Mucosa of stomach (tissue), 1 donor: Measurements from ENCODE around the gene WDFY4.

Experiments
- H3K27me3 ChIP-seq: one replicate; pipeline ENCODE4 v1.7.0; 2013; ENCODE audit warnings: mild to moderate bottlenecking, low read length; ENCODE audit not compliant: control insufficient read depth, insufficient read depth
- H3K36me3 ChIP-seq: one replicate; pipeline ENCODE4 v1.7.0; 2013; ENCODE audit warnings: low read length; ENCODE audit not compliant: control insufficient read depth, insufficient read depth
- H3K4me1 ChIP-seq: one replicate; pipeline ENCODE4 v1.7.0; 2013; ENCODE audit warnings: mild to moderate bottlenecking, low read length; ENCODE audit not compliant: control insufficient read depth, insufficient read depth
- H3K4me3 ChIP-seq: one replicate; pipeline ENCODE4 v1.7.0; 2013; ENCODE audit warnings: low read length
- H3K9ac ChIP-seq: one replicate; pipeline ENCODE4 v1.7.0; 2013; ENCODE audit warnings: mild to moderate bottlenecking, low read length, moderate library complexity
- H3K9me3 ChIP-seq: one replicate; pipeline ENCODE4 v1.7.0; 2013; ENCODE audit warnings: mild to moderate bottlenecking, low read length, moderate library complexity; ENCODE audit not compliant: control insufficient read depth
- donor health status: Pancreatic carcinoma.

The WDFY4 gene

GRCh38 chr10:48774416-48775205 is 89.9 kb downstream of the WDFY4 start:
- no peak overlapping the region for H3K4me3 ChIP-seq
- no peak overlapping the region for H3K9ac ChIP-seq
- H3K9me3 ChIP-seq: no peaks in the 10 kb centered on the region
- H3K4me1 ChIP-seq: no peaks in the 10 kb centered on the region
- H3K27me3 ChIP-seq: no peaks in the 10 kb centered on the region
- no peaks in the 10 kb centered on the region for H3K36me3 ChIP-seq

DNA sequence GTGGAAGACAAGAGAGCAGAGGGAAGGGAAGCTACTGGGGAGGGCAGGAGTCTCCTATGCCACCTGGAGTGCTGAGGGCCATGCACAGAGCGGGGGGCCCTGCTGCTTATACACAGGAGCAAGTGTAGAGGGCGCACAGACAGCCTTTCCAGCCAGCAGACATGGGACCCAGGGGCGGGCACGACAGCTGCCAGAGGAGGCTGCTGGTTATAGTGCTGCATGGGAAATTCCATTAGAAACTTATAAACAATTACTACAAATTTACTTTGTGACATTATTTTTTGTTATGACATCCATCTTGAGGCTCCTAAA is 90.5 kb downstream of the WDFY4 start:
- no peaks in the 10 kb centered on the region for H3K9me3 ChIP-seq
- H3K9ac ChIP-seq: no peak overlapping the region
- H3K4me1 ChIP-seq: no peaks in the 10 kb centered on the region
- H3K36me3 ChIP-seq: no peaks in the 10 kb centered on the region
- H3K27me3 ChIP-seq: no peaks in the 10 kb centered on the region
- no peak overlapping the region for H3K4me3 ChIP-seq

DNA sequence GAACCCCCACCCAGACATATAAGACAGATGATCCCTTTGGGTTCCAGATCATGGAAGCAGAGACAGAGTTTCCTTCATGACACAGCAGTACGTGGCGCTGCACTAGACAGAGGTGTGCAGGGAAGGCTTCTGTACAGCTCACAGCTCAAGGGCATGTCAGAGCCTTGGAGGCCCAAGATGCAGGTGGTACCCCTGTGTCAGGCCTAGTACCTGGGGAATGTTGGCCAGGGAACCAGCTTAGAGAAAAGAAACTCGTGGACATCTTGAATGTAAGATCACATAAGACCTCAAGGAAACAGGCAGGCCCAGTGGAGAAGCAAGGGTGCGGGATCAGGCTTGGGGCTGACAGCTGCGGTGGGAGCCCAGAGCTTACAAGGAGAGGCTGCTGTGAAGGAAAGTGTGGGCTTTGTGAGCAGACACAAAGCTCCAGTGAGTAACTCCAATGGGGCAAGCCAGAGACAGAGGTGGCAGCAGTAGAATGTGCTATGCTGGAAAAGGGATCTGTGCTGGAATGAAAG is 91.4 kb downstream of the WDFY4 start:
- H3K9me3 ChIP-seq: no peaks in the 10 kb centered on the region
- no peak overlapping the region for H3K4me3 ChIP-seq
- no peaks in the 10 kb centered on the region for H3K36me3 ChIP-seq
- no peak overlapping the region for H3K9ac ChIP-seq
- H3K27me3 ChIP-seq: no peaks in the 10 kb centered on the region
- H3K4me1 ChIP-seq: no peaks in the 10 kb centered on the region

DNA sequence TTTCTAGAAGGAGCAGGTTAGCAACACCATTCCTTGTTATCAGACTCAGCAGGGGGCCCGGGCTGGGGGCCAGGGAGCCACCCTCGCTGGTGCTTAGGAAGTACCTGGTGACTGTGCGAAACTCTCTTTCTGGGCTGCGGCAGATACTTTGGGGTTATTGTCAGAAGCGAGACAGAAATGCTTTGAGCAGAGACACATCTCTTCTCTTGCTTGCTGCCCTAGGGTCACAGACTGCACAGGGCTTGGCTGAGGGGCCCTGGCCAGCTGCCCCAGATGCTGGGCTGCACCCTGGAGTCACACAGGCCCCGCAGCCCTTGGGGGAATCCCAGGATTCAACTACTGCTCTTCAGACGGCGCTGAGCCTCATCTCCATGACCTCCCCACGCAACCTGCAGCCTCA is 91.9 kb downstream of the WDFY4 start:
- H3K9me3 ChIP-seq: no peaks in the 10 kb centered on the region
- H3K9ac ChIP-seq: no peak overlapping the region
- no peaks in the 10 kb centered on the region for H3K4me1 ChIP-seq
- H3K27me3 ChIP-seq: no peaks in the 10 kb centered on the region
- no peak overlapping the region for H3K4me3 ChIP-seq
- H3K36me3 ChIP-seq: no peaks in the 10 kb centered on the region

DNA sequence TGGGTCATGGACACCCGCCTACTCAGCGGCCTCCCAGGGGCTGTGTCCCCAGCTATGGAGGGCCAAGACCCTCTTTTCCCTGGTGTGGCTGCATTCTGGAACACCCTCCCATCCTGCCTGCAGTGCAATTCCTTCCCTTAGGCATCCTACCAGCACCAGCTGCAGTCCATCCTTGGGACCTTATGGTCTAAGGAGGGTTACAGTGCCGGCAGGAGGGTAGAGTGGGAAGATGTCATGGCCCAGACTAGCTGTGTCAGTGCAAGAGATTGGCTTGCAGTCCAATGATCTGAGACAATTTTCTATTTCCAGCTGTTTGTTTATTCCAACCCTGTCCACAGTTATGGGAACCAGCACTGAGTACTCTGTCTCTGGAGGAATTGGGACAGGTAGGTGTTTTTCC is 92.4 kb downstream of the WDFY4 start:
- Histone ChIP-seq H3K36me3 (no peaks in the 10 kb centered on the region), H3K27me3 (no peaks in the 10 kb centered on the region), H3K9me3 (no peaks in the 10 kb centered on the region), H3K4me1 (no peaks in the 10 kb centered on the region), H3K9ac (no peak overlapping the region), H3K4me3 (no peak overlapping the region)

- Histone ChIP-seq H3K36me3 (no peaks in the 10 kb centered on the region), H3K9ac (no peak overlapping the region), H3K9me3 (no peaks in the 10 kb centered on the region), H3K27me3 (no peaks in the 10 kb centered on the region), H3K4me3 (no peak overlapping the region), H3K4me1 (no peaks in the 10 kb centered on the region)
Measured at GRCh38 chr10:48778193-48778857, 93.7 kb downstream of the WDFY4 start.

DNA sequence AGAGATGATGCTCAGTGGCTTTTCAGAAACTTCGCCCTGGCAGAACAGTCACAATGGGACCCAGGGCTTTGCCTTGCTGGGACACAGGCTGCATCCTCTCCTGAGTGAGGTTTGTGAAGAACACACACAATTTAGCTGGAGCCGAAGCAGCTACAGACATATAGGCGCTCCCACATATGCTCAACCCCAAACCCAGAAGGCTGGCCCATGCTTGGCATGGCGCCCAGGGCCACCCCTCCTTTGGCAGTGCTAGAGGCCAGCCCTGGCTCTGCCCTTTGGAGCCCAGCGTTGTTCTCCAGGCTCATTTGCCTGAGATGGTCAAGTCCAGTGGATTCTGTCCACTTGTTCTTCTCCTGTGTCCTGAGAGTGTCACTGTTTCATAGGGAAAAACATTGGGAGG is 94.4 kb downstream of the WDFY4 start:
- H3K4me3 ChIP-seq: no peak overlapping the region
- no peaks in the 10 kb centered on the region for H3K9me3 ChIP-seq
- no peaks in the 10 kb centered on the region for H3K36me3 ChIP-seq
- H3K4me1 ChIP-seq: no peaks in the 10 kb centered on the region
- H3K27me3 ChIP-seq: no peaks in the 10 kb centered on the region
- no peak overlapping the region for H3K9ac ChIP-seq

DNA sequence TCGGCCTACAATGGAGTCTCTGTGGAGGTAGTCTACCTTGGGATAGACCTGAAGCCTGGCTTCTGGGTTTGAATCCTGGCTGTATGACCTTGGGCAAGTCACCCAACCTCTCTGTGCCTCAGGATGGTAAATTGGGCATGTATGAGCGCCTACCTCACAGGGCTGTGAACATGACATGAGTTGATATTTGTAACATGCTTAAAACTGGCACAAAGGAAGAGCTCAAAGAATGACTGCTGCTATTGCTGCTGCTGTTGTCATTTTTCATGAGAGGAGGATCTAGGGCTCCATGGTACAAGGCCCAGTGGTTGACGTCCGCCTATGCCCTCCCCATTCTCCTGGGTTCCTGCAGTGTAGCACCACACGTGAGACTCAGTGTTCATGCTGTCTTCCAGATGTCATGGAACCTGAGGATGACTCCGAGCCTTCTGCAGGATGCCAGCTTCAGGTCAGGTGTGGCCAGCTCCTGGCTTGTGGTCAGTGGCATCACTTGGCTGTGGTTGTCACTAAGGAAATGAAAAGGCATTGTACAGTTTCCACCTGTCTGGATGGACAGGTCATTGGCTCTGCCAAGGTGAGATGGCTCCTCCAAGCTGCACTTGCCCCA is 95.0 kb downstream of the WDFY4 start:
- no peak overlapping the region for H3K9ac ChIP-seq
- no peaks in the 10 kb centered on the region for H3K27me3 ChIP-seq
- no peaks in the 10 kb centered on the region for H3K36me3 ChIP-seq
- H3K4me1 ChIP-seq: no peaks in the 10 kb centered on the region
- no peak overlapping the region for H3K4me3 ChIP-seq
- no peaks in the 10 kb centered on the region for H3K9me3 ChIP-seq

GRCh38 chr10:48780341-48780740 is 95.7 kb downstream of the WDFY4 start:
- H3K9me3 ChIP-seq: no peaks in the 10 kb centered on the region
- no peaks in the 10 kb centered on the region for H3K27me3 ChIP-seq
- H3K36me3 ChIP-seq: no peaks in the 10 kb centered on the region
- H3K4me1 ChIP-seq: no peaks in the 10 kb centered on the region
- H3K4me3 ChIP-seq: no peak overlapping the region
- no peak overlapping the region for H3K9ac ChIP-seq

- Histone ChIP-seq H3K9ac (no peak overlapping the region), H3K36me3 (no peaks in the 10 kb centered on the region), H3K4me3 (no peak overlapping the region), H3K4me1 (no peaks in the 10 kb centered on the region), H3K9me3 (no peaks in the 10 kb centered on the region), H3K27me3 (no peaks in the 10 kb centered on the region)
Measured at GRCh38 chr10:48782386-48782785, 97.7 kb downstream of the WDFY4 start.

DNA sequence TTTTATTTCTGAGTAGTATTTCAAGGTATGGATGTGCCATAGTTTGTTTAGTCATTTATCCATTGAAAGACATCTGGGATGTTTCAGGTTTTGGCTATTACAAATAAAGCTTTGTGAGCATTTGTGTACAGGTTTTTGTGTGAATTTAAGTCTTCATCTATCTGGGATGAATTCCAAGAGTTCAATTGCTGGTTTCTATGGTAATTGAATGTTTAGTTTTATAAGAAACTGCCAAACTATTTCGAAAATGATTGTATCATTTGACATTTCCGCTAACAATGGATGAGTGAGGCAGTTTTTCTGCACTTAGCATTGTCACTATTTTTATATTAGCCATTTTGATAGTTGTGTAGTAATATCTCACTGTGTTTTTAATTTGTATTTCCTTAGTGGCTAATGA is 99.4 kb downstream of the WDFY4 start:
- H3K9ac ChIP-seq: no peak overlapping the region
- no peaks in the 10 kb centered on the region for H3K27me3 ChIP-seq
- no peak overlapping the region for H3K4me3 ChIP-seq
- no peaks in the 10 kb centered on the region for H3K4me1 ChIP-seq
- H3K36me3 ChIP-seq: no peaks in the 10 kb centered on the region
- no peaks in the 10 kb centered on the region for H3K9me3 ChIP-seq

DNA sequence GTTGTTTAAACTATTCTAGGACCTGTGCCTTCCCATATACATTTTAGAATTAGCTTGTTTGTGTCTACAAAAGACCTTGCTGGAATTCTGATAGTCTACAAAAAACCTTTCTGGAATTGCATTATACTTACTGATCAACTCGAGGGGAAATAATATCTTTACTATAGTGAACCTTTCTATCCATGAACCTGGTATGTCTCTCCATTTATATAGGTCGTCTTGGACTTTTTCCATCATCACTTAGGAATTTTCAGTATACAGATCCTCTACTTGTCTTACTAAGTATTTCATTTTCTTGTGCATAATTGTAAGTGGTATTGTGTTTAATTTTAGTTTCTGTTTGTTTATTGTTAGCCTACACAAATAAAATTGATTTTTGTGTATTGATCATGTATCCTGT is 101.1 kb downstream of the WDFY4 start:
- Histone ChIP-seq H3K36me3 (no peaks in the 10 kb centered on the region), H3K27me3 (no peaks in the 10 kb centered on the region), H3K4me1 (no peaks in the 10 kb centered on the region)

More for the DNA sequence above, 101.1 kb downstream of the WDFY4 start:
- Histone ChIP-seq H3K4me3 (no peak overlapping the region), H3K9me3 (no peaks in the 10 kb centered on the region), H3K9ac (no peak overlapping the region)
